Measurements from ENCODE around the gene PXDN.

DNA sequence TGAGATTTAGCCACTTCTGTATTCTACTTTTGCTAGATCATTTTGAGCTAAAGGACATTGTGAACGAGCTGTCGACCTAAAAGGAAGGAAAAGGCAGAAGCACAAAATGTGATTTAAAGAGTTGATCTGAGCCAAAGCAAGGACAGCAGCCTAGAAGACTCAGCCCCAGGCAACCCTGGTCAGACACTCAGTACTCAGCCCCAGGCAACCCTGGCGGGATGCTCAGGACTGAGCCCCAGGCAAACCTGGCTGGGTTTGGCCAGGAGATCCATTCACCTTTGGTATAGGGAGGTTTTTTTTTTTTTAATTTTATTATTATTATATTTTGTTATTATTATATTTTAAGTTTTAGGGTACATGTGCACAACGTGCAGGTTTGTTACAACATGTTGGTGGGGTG lies 34.3 kb upstream of the PXDN start:
- TF ChIP-seq, protein P1, sequence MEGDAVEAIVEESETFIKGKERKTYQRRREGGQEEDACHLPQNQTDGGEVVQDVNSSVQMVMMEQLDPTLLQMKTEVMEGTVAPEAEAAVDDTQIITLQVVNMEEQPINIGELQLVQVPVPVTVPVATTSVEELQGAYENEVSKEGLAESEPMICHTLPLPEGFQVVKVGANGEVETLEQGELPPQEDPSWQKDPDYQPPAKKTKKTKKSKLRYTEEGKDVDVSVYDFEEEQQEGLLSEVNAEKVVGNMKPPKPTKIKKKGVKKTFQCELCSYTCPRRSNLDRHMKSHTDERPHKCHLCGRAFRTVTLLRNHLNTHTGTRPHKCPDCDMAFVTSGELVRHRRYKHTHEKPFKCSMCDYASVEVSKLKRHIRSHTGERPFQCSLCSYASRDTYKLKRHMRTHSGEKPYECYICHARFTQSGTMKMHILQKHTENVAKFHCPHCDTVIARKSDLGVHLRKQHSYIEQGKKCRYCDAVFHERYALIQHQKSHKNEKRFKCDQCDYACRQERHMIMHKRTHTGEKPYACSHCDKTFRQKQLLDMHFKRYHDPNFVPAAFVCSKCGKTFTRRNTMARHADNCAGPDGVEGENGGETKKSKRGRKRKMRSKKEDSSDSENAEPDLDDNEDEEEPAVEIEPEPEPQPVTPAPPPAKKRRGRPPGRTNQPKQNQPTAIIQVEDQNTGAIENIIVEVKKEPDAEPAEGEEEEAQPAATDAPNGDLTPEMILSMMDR (IDR thresholded peaks at IDR 0.05), result no peak
- TF ChIP-seq POLR2A (IDR thresholded peaks at IDR 0.05), result no peak
- TF ChIP-seq EP300 (IDR thresholded peaks at IDR 0.05), result no peak
